HepG2 (cell line): ENCODE measurements around the gene NUCB1. TPM values are rescaled to one million over a fixed set of nuclear protein-coding genes. Genes with fewer than 3 reads are reported as not detected.

Source experiments
- ATAC-seq: fragments of 200-7000 bp; cut with Tn5 transposase; 3 replicates; pipeline ENCODE4 v1.9.1; 2020; ENCODE audit warnings: mild to moderate bottlenecking, moderate library complexity
- BruUV-seq: library from RNA; stranded (reverse); fragments of 400-500 nt; replicated peaks from 2 replicates; lab custom pipeline; 2021; lab: Mats Ljungman, UMichigan
- CTCF ChIA-PET: fragments of 300-600 bp; formaldehyde crosslinking; extraction: SDS; loops from one replicate; lab custom pipeline; 2021; ENCODE audit warnings: low total read pairs, inconsistent platforms, low intra/inter-chr PET ratio; lab: Yijun Ruan, JAX
- POLR2A ChIA-PET: fragments of 350-600 bp; sonication (Branson Sonifier 250); formaldehyde crosslinking; loops from one replicate; lab custom pipeline; 2020; ENCODE audit warnings: antibody characterized with exemption, inconsistent platforms; lab: Yijun Ruan, JAX
- DNase-seq: peaks from one replicate; pipeline ENCODE4 v3.0.0-alpha.2; 2015; ENCODE audit warnings: low spot score
- FAIRE-seq: peaks from 3 replicates; lab custom pipeline; 2011; peaks lifted over from hg19 to GRCh38; lab: Jason Lieb, UNC
- H2AFZ ChIP-seq: one replicate; pipeline ENCODE4 v1.6.1; 2011; ENCODE audit warnings: low read length, inconsistent platforms
- H3K27ac ChIP-seq: fragments of 300-600 bp; 3 replicates; pipeline ENCODE4 v1.8.0; 2011; ENCODE audit warnings: mixed run types, mild to moderate bottlenecking, mixed read lengths, low read length, inconsistent platforms; ENCODE audit not compliant: insufficient read depth; ENCODE audit errors: extremely low read length
- H3K27me3 ChIP-seq, 2 experiments: fragments of 200-600 bp in 1 of 2; 2 replicates in 1 of 2; 3 replicates in 1 of 2; pipeline versions ENCODE4 v1.6.0 to v1.8.0; 2011; ENCODE audit warnings: low read length in 2 of 2, mild to moderate bottlenecking in 2 of 2, moderate library complexity in 2 of 2, inconsistent platforms in 1 of 2; ENCODE audit not compliant: insufficient read depth in 2 of 2, control insufficient read depth in 1 of 2
- H3K36me3 ChIP-seq, 2 experiments: fragments of 200-600 bp in 1 of 2; replicated peaks in 1 of 2; 2 replicates in 1 of 2; 3 replicates in 1 of 2; pipeline versions ENCODE4 v1.5.1 to v1.8.0; 2011; ENCODE audit warnings: low read length in 2 of 2, inconsistent platforms in 1 of 2; ENCODE audit not compliant: insufficient read depth in 2 of 2, control insufficient read depth in 1 of 2
- H3K4me1 ChIP-seq: 2 replicates; pipeline ENCODE4 v1.5.1; 2012; ENCODE audit warnings: low read length, inconsistent platforms; ENCODE audit not compliant: insufficient read depth
- H3K4me2 ChIP-seq: 2 replicates; pipeline ENCODE4 v1.6.0; 2011; ENCODE audit warnings: low read depth, low read length, inconsistent platforms
- H3K4me3 ChIP-seq, 3 experiments: fragments of 200-600 bp in 1 of 3; sonication (generic), shearing (Covaris generic) in 1 of 3; replicated peaks in 1 of 3; 2 replicates each; pipeline ENCODE4 v1.5.1; 2011 to 2016; ENCODE audit warnings: low read length in 3 of 3, inconsistent platforms in 2 of 3, low read depth in 2 of 3, mild to moderate bottlenecking in 2 of 3, control low read depth in 1 of 3, mixed read lengths in 1 of 3; ENCODE audit not compliant: insufficient read depth in 1 of 3
- H3K79me2 ChIP-seq: one replicate; pipeline ENCODE4 v1.6.1; 2011; ENCODE audit warnings: low read length, inconsistent platforms; ENCODE audit not compliant: insufficient read depth
- H3K9ac ChIP-seq: 2 replicates; pipeline ENCODE4 v1.6.0; 2011; ENCODE audit warnings: mild to moderate bottlenecking, low read depth, low read length, inconsistent platforms; ENCODE audit not compliant: insufficient read depth
- H3K9me3 ChIP-seq: 2 replicates; pipeline ENCODE4 v1.5.1; 2012; ENCODE audit warnings: mild to moderate bottlenecking, low read length
- H4K20me1 ChIP-seq: 2 replicates; pipeline ENCODE4 v1.6.0; 2011; ENCODE audit warnings: inconsistent platforms, mild to moderate bottlenecking, low read length, moderate library complexity; ENCODE audit not compliant: insufficient read depth
- DPF2 ChIP-seq: sonication (generic); formaldehyde crosslinking; IDR thresholded peaks from 2 replicates; pipeline ENCODE4 v1.4.0; 2020; ENCODE audit warnings: mild to moderate bottlenecking, low read depth, missing genetic modification reagents, borderline replicate concordance
- HMG20B ChIP-seq: conservative IDR thresholded peaks from 2 replicates; pipeline ENCODE4 v1.6.1; 2016; ENCODE audit warnings: missing genetic modification reagents, missing compliant biosample characterization
- HMGA1 ChIP-seq: sonication (generic); formaldehyde crosslinking; conservative IDR thresholded peaks from 2 replicates; pipeline ENCODE4 v1.4.0; 2020; ENCODE audit warnings: missing genetic modification reagents
- NKX3-1 ChIP-seq: sonication (generic); formaldehyde crosslinking; IDR thresholded peaks from 2 replicates; pipeline ENCODE4 v1.5.0; 2020; ENCODE audit warnings: missing genetic modification reagents
- STAT5B ChIP-seq: sonication (generic); formaldehyde crosslinking; IDR thresholded peaks from 2 replicates; pipeline ENCODE4 v1.4.0; 2020; ENCODE audit warnings: missing genetic modification reagents
- ZMYM3 ChIP-seq: sonication (generic); formaldehyde crosslinking; IDR thresholded peaks from 2 replicates; pipeline ENCODE4 v1.5.1; 2020; ENCODE audit warnings: mild to moderate bottlenecking, missing genetic modification reagents
- ZNF781 ChIP-seq: sonication (generic); formaldehyde crosslinking; IDR thresholded peaks from 2 replicates; pipeline ENCODE4 v1.5.1; 2020; ENCODE audit warnings: borderline replicate concordance, mild to moderate bottlenecking, missing genetic modification reagents; ENCODE audit errors: not compliant biosample characterization
- WGBS: methylation state at CpG from one replicate; pipeline ENCODE4 v1.1.6; 2017; ENCODE audit warnings: low lambda C conversion rate; 5-methylcytosine and 5-hydroxymethylcytosine counted together
- in situ Hi-C: cut with HindIII; loops from 2 replicates; pipeline ENCODE4 v1.10.0; 2017; ENCODE audit warnings: low pct_unique_long_range_greater_than_20kb; ENCODE audit not compliant: extremely low pct_ligation_motif_present
- intact Hi-C: fragments of 100-400 bp; cut with micrococcal nuclease; formaldehyde crosslinking; loops from one replicate; pipeline ENCODE4 v1.10.0; 2022; ENCODE audit not compliant: unreplicated experiment
- polyA plus RNA-seq, 8 experiments: library from polyadenylated mRNA; depleted of rRNA in 3 of 8; stranded (reverse) in 7 of 8; unstranded in 1 of 8; fragments of >200 nt; fragmentation: Illumina TruSeq in 4 of 8; extraction: Trizol in 4 of 8; gene quantifications; 2 replicates each; pipeline versions ENCODE4 v1.2.1 to v1.2.3, GENCODE V29; 2011 to 2016; ENCODE audit warnings: low read depth in 4 of 8, missing spikeins in 1 of 8, mixed read lengths in 1 of 8; ENCODE audit not compliant: insufficient read depth in 1 of 8
- total RNA-seq, 5 experiments: library from RNA; depleted of rRNA; stranded (reverse); fragments of >200 nt; fragmentation: Illumina TruSeq; extraction: Trizol; gene quantifications; 2 replicates each; pipeline ENCODE4 v1.2.3, GENCODE V29; 2016; ENCODE audit warnings: low read depth in 1 of 5
- TF ChIP-seq, protein P1 (sequence below): sonication (generic); formaldehyde crosslinking; IDR thresholded peaks from 2 replicates; pipeline ENCODE4 v1.5.0; 2020; ENCODE audit warnings: mild to moderate bottlenecking, missing genetic modification reagents
- TF ChIP-seq, protein P2 (sequence below): sonication (generic); formaldehyde crosslinking; IDR thresholded peaks from 2 replicates; pipeline ENCODE4 v1.4.0; 2020; ENCODE audit warnings: mild to moderate bottlenecking, missing genetic modification reagents

Gene NUCB1
- total and polyA plus RNA-seq, 2 of the 13 experiments (the other 11 are each of a cell fraction or from before 2014, with no cell fraction given), result 82.3 to 106 TPM

DNA sequence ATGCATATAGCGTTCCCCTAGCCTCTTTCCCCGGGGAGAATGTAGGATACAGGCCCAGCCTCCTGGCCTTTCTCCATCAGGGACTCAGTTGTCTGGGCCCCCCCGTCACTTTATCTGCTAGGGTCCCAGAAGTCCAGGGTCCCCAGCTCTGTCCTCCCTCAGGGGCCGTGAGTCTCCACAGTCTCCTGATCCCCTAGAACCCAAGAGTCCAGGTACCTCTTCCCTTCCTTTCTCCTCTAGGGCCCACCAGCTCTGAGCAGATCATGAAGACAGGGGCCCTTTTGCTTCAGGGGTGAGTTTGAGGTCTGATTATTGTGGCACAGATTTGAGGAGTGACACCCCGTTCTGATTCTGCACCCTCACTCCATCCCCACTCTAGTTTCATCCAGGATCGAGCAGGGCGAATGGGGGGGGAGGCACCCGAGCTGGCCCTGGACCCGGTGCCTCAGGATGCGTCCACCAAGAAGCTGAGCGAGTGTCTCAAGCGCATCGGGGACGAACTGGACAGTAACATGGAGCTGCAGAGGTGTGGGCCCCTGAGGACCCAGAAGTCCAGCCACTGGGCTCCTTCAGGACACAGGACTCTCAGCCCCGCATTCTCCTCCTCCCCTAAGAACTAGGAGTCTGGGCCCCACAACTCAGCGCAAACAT, 55.3 kb downstream of the NUCB1 start (continued):
- TF ChIP-seq NKX3-1 (CRISPR knock-in tag) (no peak), DPF2 (CRISPR knock-in tag) (0 out of 2 replicates have a peak, but pooled peaks have one; percentile 22), STAT5B (CRISPR knock-in tag) (no peak), ZNF781 (CRISPR knock-in tag) (peak; percentile 58)
- TF ChIP-seq, protein P1, sequence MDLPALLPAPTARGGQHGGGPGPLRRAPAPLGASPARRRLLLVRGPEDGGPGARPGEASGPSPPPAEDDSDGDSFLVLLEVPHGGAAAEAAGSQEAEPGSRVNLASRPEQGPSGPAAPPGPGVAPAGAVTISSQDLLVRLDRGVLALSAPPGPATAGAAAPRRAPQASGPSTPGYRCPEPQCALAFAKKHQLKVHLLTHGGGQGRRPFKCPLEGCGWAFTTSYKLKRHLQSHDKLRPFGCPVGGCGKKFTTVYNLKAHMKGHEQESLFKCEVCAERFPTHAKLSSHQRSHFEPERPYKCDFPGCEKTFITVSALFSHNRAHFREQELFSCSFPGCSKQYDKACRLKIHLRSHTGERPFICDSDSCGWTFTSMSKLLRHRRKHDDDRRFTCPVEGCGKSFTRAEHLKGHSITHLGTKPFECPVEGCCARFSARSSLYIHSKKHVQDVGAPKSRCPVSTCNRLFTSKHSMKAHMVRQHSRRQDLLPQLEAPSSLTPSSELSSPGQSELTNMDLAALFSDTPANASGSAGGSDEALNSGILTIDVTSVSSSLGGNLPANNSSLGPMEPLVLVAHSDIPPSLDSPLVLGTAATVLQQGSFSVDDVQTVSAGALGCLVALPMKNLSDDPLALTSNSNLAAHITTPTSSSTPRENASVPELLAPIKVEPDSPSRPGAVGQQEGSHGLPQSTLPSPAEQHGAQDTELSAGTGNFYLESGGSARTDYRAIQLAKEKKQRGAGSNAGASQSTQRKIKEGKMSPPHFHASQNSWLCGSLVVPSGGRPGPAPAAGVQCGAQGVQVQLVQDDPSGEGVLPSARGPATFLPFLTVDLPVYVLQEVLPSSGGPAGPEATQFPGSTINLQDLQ (CRISPR knock-in tag), result peak; percentile 36; the same call in 1 of the 2 replicates
- TF ChIP-seq, protein P2, sequence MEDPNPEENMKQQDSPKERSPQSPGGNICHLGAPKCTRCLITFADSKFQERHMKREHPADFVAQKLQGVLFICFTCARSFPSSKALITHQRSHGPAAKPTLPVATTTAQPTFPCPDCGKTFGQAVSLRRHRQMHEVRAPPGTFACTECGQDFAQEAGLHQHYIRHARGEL (CRISPR knock-in tag), result no peak

DNA sequence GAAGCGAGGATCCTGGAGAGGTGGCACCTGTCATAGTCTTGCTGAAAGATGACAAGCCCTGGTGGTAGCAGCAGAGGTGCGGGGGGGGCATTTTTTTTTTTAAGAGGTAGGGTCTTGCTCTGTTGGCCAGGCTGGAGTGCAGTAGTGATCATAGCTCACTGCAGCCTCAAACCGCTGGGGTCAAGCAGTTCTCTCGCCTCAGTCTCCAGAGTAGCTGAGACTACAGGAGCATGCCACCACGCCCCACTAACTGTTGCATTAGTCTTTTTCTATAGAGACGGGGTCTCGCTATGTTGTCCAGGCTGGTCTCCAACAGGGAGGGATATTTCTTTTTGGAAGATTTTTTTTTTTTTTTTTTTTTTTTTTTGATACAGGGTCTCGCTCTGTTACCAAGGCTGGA, 57.9 kb downstream of the NUCB1 start:
- no peak for ATAC-seq
- in situ Hi-C loops (no loop called here), intact Hi-C loops (no loop called here)
- peaks cover 19% of the 10 kb centered on the region for H3K79me2 ChIP-seq
- H3K36me3 ChIP-seq, result peaks cover 2 to 3% of the 10 kb centered on the region in 2 experiments; a peak in 1 of 5 replicates
- H3K27ac ChIP-seq, result no peak overlapping the region
- BruUV-seq, result no TSS peak
- H3K9me3 ChIP-seq, result no peaks in the 10 kb centered on the region
- no peaks in the 10 kb centered on the region; a peak in 1 of 5 replicates for H3K27me3 ChIP-seq
- H4K20me1 ChIP-seq, result no peaks in the 10 kb centered on the region; the same call in 1 of the 2 replicates
- DNase-seq, result no peak
- FAIRE-seq, result no peak
- peaks cover 82% of the 10 kb centered on the region for H3K4me1 ChIP-seq
- H2AFZ ChIP-seq, result no peak overlapping the region
- WGBS, result 96% methylated on average over 6 of the region's 8 CpGs
- no peak overlapping the region for H3K9ac ChIP-seq
- H3K4me3 ChIP-seq, result no peak overlapping the region
- no peak overlapping the region for H3K4me2 ChIP-seq
- ChIA-PET CTCF (no interaction called here), POLR2A (interaction anchor here (2.2 kb wide), 1 partner anchor 58 kb away, joined by 8 read pairs; the partner anchor contains the start of gene NUCB1)
- TF ChIP-seq HMG20B (CRISPR knock-in tag) (no peak), ZMYM3 (CRISPR knock-in tag) (no peak), HMGA1 (CRISPR knock-in tag) (no peak)
